Trophoblast cell (in vitro differentiated cells and primary cell): ENCODE measurements around the gene TLR9.

Source experiments
- DNase-seq, 2 donors: peaks; one replicate each; pipeline ENCODE4 v3.0.0-alpha.2; 2016
- H2AFZ ChIP-seq: 2 replicates; pipeline ENCODE4 v1.6.1; 2013; ENCODE audit warnings: low read length, moderate library complexity, mild to moderate bottlenecking; ENCODE audit not compliant: insufficient read depth, poor library complexity
- H2AK5ac ChIP-seq: 2 replicates; pipeline ENCODE4 v1.6.1; 2013; ENCODE audit warnings: mild to moderate bottlenecking, low read length
- H2BK120ac ChIP-seq: 2 replicates; pipeline ENCODE4 v1.6.1; 2013; ENCODE audit warnings: low read length, mild to moderate bottlenecking, moderate library complexity; ENCODE audit not compliant: insufficient read depth, poor library complexity
- H2BK12ac ChIP-seq: 2 replicates; pipeline ENCODE4 v1.6.1; 2013; ENCODE audit warnings: mild to moderate bottlenecking, low read length, moderate library complexity
- H2BK5ac ChIP-seq: 2 replicates; pipeline ENCODE4 v1.6.1; 2013; ENCODE audit warnings: low read length, low read depth, moderate library complexity, mild to moderate bottlenecking; ENCODE audit not compliant: poor library complexity
- H3K14ac ChIP-seq: 2 replicates; pipeline ENCODE4 v1.6.1; 2013; ENCODE audit warnings: mild to moderate bottlenecking, low read length
- H3K18ac ChIP-seq: 2 replicates; pipeline ENCODE4 v1.6.1; 2013; ENCODE audit warnings: mild to moderate bottlenecking, low read length
- H3K23ac ChIP-seq: 2 replicates; pipeline ENCODE4 v1.6.1; 2013; ENCODE audit warnings: low read length
- H3K27ac ChIP-seq: 2 replicates; pipeline ENCODE4 v1.5.1; 2013; ENCODE audit warnings: low read depth, mild to moderate bottlenecking, inconsistent platforms, low read length, moderate library complexity
- H3K27me3 ChIP-seq: 2 replicates; pipeline ENCODE4 v1.6.1; 2013; ENCODE audit warnings: inconsistent platforms, mild to moderate bottlenecking, low read length, moderate library complexity; ENCODE audit not compliant: insufficient read depth
- H3K36me3 ChIP-seq, 2 experiments: 1 replicate in 1 of 2; 2 replicates in 1 of 2; pipeline ENCODE4 v1.6.1; 2013; ENCODE audit warnings: low read length in 2 of 2, mild to moderate bottlenecking in 2 of 2, moderate library complexity in 1 of 2; ENCODE audit not compliant: insufficient read depth in 2 of 2, control insufficient read depth in 1 of 2
- H3K4ac ChIP-seq: 2 replicates; pipeline ENCODE4 v1.6.1; 2013; ENCODE audit warnings: low read depth, mild to moderate bottlenecking, low read length, moderate library complexity
- H3K4me1 ChIP-seq, 2 experiments: 1 replicate in 1 of 2; 2 replicates in 1 of 2; pipeline ENCODE4 v1.6.1; 2013; ENCODE audit warnings: low read length in 2 of 2, mild to moderate bottlenecking in 2 of 2, moderate library complexity in 1 of 2; ENCODE audit not compliant: insufficient read depth in 2 of 2, control insufficient read depth in 1 of 2
- H3K4me2 ChIP-seq: 2 replicates; pipeline ENCODE4 v1.6.1; 2013; ENCODE audit warnings: inconsistent platforms, mild to moderate bottlenecking, low read length, moderate library complexity
- H3K4me3 ChIP-seq: 2 replicates; pipeline ENCODE4 v1.5.1; 2013; ENCODE audit warnings: mild to moderate bottlenecking, low read depth, low read length, inconsistent platforms
- H3K79me1 ChIP-seq: one replicate; pipeline ENCODE4 v1.6.1; 2013; ENCODE audit warnings: low read length
- H3K79me2 ChIP-seq: 2 replicates; pipeline ENCODE4 v1.6.1; 2013; ENCODE audit warnings: low read length, mild to moderate bottlenecking; ENCODE audit not compliant: control insufficient read depth, insufficient read depth, poor library complexity
- H3K9ac ChIP-seq: 2 replicates; pipeline ENCODE4 v1.6.1; 2013; ENCODE audit warnings: mild to moderate bottlenecking, low read length
- H3K9me3 ChIP-seq: 2 replicates; pipeline ENCODE4 v1.6.1; 2013; ENCODE audit warnings: low read depth, mild to moderate bottlenecking, control low read depth, inconsistent platforms, low read length; ENCODE audit not compliant: insufficient read depth
- H4K12ac ChIP-seq: 2 replicates; pipeline ENCODE4 v1.6.1; 2013; ENCODE audit warnings: low read depth, mild to moderate bottlenecking, low read length, moderate library complexity
- H4K8ac ChIP-seq: 2 replicates; pipeline ENCODE4 v1.6.1; 2013; ENCODE audit warnings: low read depth, mild to moderate bottlenecking, low read length, moderate library complexity
- H4K91ac ChIP-seq: one replicate; pipeline ENCODE4 v1.6.1; 2013; ENCODE audit warnings: low read depth, mild to moderate bottlenecking, low read length, moderate library complexity
- WGBS: extraction: QIAGEN DNeasy Blood & Tissue Kit; methylation state at CpG from one replicate; pipeline ENCODE4 v1.1.7; 2013; ENCODE audit warnings: missing lambda C conversion rate; ENCODE audit not compliant: insufficient read length, insufficient coverage; ENCODE audit errors: extremely low coverage; 5-methylcytosine and 5-hydroxymethylcytosine counted together

The TLR9 gene

DNA sequence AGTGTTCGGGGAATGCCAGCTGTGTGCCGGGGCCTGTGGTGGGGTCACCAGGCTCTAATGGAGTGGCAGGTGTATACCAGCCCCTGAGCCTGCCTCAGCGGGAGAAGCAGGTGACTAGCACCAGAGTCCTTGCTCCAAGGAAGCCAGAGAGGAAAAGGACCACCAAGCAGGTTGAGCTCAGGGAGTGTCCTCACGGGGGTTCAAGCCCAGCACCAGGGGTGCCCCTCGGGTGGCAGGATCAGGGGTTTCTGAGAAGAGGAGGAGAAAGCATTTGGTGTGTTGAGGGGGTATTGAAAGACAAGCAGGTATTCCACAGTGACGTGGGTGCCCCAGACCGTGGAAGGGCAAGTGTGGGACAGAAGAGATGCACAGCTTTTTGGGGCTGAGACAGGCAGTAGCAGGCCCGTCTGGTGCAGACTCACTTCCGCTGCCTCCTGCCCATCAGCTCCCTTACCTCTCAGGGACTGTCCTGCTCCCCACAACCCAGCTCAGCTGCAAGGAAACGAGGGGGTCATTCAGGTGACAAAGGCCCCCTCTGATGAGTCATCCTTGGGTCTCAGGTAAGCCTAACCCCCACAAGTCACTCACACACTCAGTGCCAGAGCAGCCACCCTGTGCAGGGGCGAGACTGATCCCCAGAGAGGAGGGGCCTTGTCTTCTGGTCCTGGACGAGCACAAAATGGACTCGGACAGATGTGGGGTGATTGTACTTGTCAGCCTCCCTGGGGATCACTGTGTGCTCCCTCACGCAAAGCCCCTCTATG is 49.8 kb downstream of the TLR9 start:
- Histone ChIP-seq H3K79me2 (no peaks in the 10 kb centered on the region), H2BK12ac (no peak overlapping the region), H3K9ac (no peak overlapping the region), H2AK5ac (no peak overlapping the region), H2BK5ac (no peak overlapping the region), H2BK120ac (no peak overlapping the region), H4K8ac (no peak overlapping the region), H4K12ac (no peak overlapping the region), H3K4me2 (no peak overlapping the region), H3K18ac (no peak overlapping the region), H3K4me1 (peaks cover 6 to 12% of the 10 kb centered on the region in 2 experiments), H4K91ac (no peak overlapping the region), H3K79me1 (no peaks in the 10 kb centered on the region), H3K36me3 (no peaks in the 10 kb centered on the region), H3K23ac (no peak overlapping the region), H3K4me3 (no peak overlapping the region), H3K4ac (no peak overlapping the region), H3K9me3 (no peaks in the 10 kb centered on the region), H3K14ac (no peak overlapping the region), H3K27ac (no peak overlapping the region), H2AFZ (no peak overlapping the region), H3K27me3 (no peaks in the 10 kb centered on the region)
- DNase-seq = no peak
- WGBS = no CpG with 5 or more reads among the region's 14 CpGs

DNA sequence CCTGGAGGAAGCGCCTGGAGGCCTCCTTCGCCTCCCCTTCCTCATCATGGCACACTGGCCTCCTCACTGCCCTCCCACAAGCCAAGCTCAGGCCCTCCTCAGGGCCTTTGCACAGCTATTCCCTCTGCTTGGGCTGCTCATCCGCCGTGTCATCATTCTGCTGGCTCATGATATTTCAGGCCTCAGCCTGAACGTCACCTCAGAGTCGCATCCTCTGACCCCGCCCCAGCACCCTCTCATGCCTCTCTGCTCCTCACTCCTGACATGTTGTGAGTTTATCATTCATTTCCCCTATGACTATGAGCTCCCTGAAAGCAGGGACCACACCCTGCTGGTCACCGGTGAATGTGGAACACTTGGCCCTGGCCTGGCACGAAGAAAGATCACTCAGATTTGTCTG is 50.5 kb downstream of the TLR9 start:
- no peak overlapping the region for H2BK5ac ChIP-seq
- no peak overlapping the region for H2AFZ ChIP-seq
- no peaks in the 10 kb centered on the region for H3K79me2 ChIP-seq
- no peaks in the 10 kb centered on the region for H3K79me1 ChIP-seq
- H3K4me2 ChIP-seq = no peak overlapping the region
- no peak overlapping the region for H4K8ac ChIP-seq
- H3K4ac ChIP-seq = no peak overlapping the region
- H2AK5ac ChIP-seq = no peak overlapping the region
- H4K12ac ChIP-seq = no peak overlapping the region
- H3K14ac ChIP-seq = no peak overlapping the region
- H2BK12ac ChIP-seq = no peak overlapping the region
- H3K36me3 ChIP-seq = no peaks in the 10 kb centered on the region
- no peak overlapping the region for H4K91ac ChIP-seq
- H2BK120ac ChIP-seq = no peak overlapping the region
- no peak overlapping the region for H3K4me3 ChIP-seq
- no peak overlapping the region for H3K27ac ChIP-seq
- no peaks in the 10 kb centered on the region for H3K9me3 ChIP-seq
- no CpG with 5 or more reads among the region's 9 CpGs for WGBS
- no peak overlapping the region for H3K9ac ChIP-seq
- no peak overlapping the region for H3K18ac ChIP-seq
- H3K4me1 ChIP-seq = peaks cover 6 to 12% of the 10 kb centered on the region in 2 experiments
- DNase-seq = no peak
- no peaks in the 10 kb centered on the region for H3K27me3 ChIP-seq
- no peak overlapping the region for H3K23ac ChIP-seq

DNA sequence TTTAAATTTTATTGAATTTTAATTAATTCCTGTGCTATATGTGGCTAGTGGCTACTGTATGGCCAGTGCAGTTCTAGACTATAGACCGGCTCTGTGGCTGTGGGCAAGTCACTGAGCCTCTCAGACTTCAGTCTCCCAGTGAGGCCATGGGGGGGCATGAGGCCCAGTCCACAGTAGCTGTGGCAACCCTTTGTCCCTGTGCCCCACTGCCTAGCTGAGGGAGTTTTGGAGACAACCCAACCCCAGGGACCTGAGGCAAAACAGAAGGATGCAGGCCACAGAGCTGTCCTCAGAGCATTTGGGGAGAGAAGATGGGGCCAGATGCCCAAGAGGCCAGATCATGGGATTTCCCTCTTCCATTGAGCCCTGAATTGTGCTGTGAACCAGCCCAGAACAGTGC is 52.3 kb downstream of the TLR9 start:
- H3K4me1 ChIP-seq = peaks cover 6 to 8% of the 10 kb centered on the region in 2 experiments
- H3K18ac ChIP-seq = no peak overlapping the region
- no peak overlapping the region for H2AFZ ChIP-seq
- no peak overlapping the region for H2AK5ac ChIP-seq
- no peak overlapping the region for H3K9ac ChIP-seq
- DNase-seq = no peak
- no peak overlapping the region for H3K4ac ChIP-seq
- H4K91ac ChIP-seq = no peak overlapping the region
- no peak overlapping the region for H2BK12ac ChIP-seq
- H3K27ac ChIP-seq = no peak overlapping the region
- H3K4me3 ChIP-seq = no peak overlapping the region
- no peak overlapping the region for H4K8ac ChIP-seq
- no peaks in the 10 kb centered on the region for H3K79me1 ChIP-seq
- no peak overlapping the region for H4K12ac ChIP-seq
- no peak overlapping the region for H2BK5ac ChIP-seq
- H3K14ac ChIP-seq = no peak overlapping the region
- no peaks in the 10 kb centered on the region for H3K36me3 ChIP-seq
- no CpG with 5 or more reads among the region's 1 CpG for WGBS
- no peak overlapping the region for H2BK120ac ChIP-seq
- no peak overlapping the region for H3K23ac ChIP-seq
- no peaks in the 10 kb centered on the region for H3K79me2 ChIP-seq
- no peak overlapping the region for H3K4me2 ChIP-seq
- no peaks in the 10 kb centered on the region for H3K27me3 ChIP-seq
- H3K9me3 ChIP-seq = no peaks in the 10 kb centered on the region

DNA sequence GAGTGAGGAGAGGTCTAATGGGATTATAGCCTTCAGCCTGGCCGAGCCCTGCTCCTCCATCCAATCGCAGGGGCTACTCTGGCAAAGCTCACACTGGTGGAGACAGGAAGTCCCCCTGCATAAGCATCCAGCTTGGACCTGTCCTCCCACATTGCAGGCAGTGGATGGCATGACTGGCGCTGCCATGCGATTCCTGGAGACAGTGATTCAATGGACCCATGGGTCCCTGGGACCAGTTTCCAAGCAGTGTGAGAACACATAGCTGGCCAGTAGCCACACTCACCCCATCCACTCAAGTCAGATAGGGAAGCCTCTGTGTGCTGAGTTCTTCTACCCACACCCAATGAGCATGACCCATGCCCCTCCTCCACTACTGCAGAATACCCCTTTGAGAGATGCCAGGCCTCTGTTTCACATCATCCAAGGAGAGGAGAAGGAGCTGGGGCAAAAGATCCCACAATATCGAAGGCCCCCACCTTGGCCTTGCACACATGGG is 53.1 kb downstream of the TLR9 start:
- H3K27ac ChIP-seq = no peak overlapping the region
- H2BK120ac ChIP-seq = no peak overlapping the region
- H4K12ac ChIP-seq = no peak overlapping the region
- H3K79me1 ChIP-seq = no peaks in the 10 kb centered on the region
- no peak overlapping the region for H2AFZ ChIP-seq
- H3K79me2 ChIP-seq = no peaks in the 10 kb centered on the region
- H3K14ac ChIP-seq = no peak overlapping the region
- no peak overlapping the region for H4K91ac ChIP-seq
- no peak overlapping the region for H3K9ac ChIP-seq
- no peaks in the 10 kb centered on the region for H3K9me3 ChIP-seq
- WGBS = no CpG with 5 or more reads among the region's 5 CpGs
- peaks cover 2 to 5% of the 10 kb centered on the region in 2 experiments for H3K4me1 ChIP-seq
- peak overlapping the region; percentile 39 for H3K4me3 ChIP-seq
- no peak overlapping the region for H3K4ac ChIP-seq
- no peaks in the 10 kb centered on the region for H3K27me3 ChIP-seq
- no peak overlapping the region for H3K23ac ChIP-seq
- no peak overlapping the region for H3K4me2 ChIP-seq
- no peaks in the 10 kb centered on the region for H3K36me3 ChIP-seq
- no peak overlapping the region for H2AK5ac ChIP-seq
- no peak overlapping the region for H4K8ac ChIP-seq
- H3K18ac ChIP-seq = no peak overlapping the region
- DNase-seq = no peak
- H2BK5ac ChIP-seq = no peak overlapping the region
- no peak overlapping the region for H2BK12ac ChIP-seq
